ENCODE measurements around the gene KCNJ10.

The KCNJ10 gene

GRCh38 chr1:159999204-159999603 is 70.8 kb downstream of the KCNJ10 start:
- DNase-seq = no peak
- Histone ChIP-seq H3K4me3 (no peak overlapping the region), H3K4me1 (no peaks in the 10 kb centered on the region), H3K9me3 (no peaks in the 10 kb centered on the region), H3K27ac (no peak overlapping the region), H3K27me3 (no peaks in the 10 kb centered on the region), H3K36me3 (no peaks in the 10 kb centered on the region)
- TF ChIP-seq CTCF (IDR thresholded peaks at IDR 0.05) = no peak
- intact Hi-C loops (cut with DNase I; ENCODE audit: low total_unique reads) = no loop called here

- Histone ChIP-seq H3K4me1 (no peaks in the 10 kb centered on the region), H3K27ac (no peak overlapping the region)
- DNase-seq = no peak
These were observed 73.3 kb downstream of the KCNJ10 start for GRCh38 chr1:159996653-159997052.

GRCh38 chr1:159994896-159995295 is 75.1 kb downstream of the KCNJ10 start:
- intact Hi-C loops (cut with DNase I; ENCODE audit: low total_unique reads) = no loop called here
- Histone ChIP-seq H3K36me3 (no peaks in the 10 kb centered on the region), H3K27ac (no peak overlapping the region), H3K9me3 (no peaks in the 10 kb centered on the region), H3K4me1 (no peaks in the 10 kb centered on the region), H3K4me3 (no peak overlapping the region), H3K27me3 (peaks cover 0 to 2% of the 10 kb centered on the region in 2 donors)
- no peak for TF ChIP-seq CTCF (IDR thresholded peaks at IDR 0.05)
- no peak for DNase-seq

More at GRCh38 chr1:159996653-159997052, 73.3 kb downstream of the KCNJ10 start:
- H3K36me3 ChIP-seq = no peaks in the 10 kb centered on the region
- no peak overlapping the region for H3K4me3 ChIP-seq
- intact Hi-C loops (cut with DNase I; ENCODE audit: low total_unique reads) = no loop called here
- no peak for TF ChIP-seq CTCF (IDR thresholded peaks at IDR 0.05)
- no peaks in the 10 kb centered on the region for H3K9me3 ChIP-seq
- no peaks in the 10 kb centered on the region for H3K27me3 ChIP-seq

- Histone ChIP-seq H3K4me3 (no peak overlapping the region), H3K27me3 (peaks cover 0 to 3% of the 10 kb centered on the region in 2 donors), H3K27ac (no peak overlapping the region), H3K9me3 (no peaks in the 10 kb centered on the region), H3K36me3 (no peaks in the 10 kb centered on the region), H3K4me1 (no peaks in the 10 kb centered on the region)
- no peak for DNase-seq
- no peak for TF ChIP-seq CTCF (IDR thresholded peaks at IDR 0.05)
- intact Hi-C loops (cut with DNase I; ENCODE audit: low total_unique reads) = no loop called here
These were observed 76.0 kb downstream of the KCNJ10 start for GRCh38 chr1:159993911-159994310.

- H3K9me3 ChIP-seq = no peaks in the 10 kb centered on the region
- no peak for DNase-seq
- H3K36me3 ChIP-seq = no peaks in the 10 kb centered on the region
- H3K4me1 ChIP-seq = no peaks in the 10 kb centered on the region
- H3K4me3 ChIP-seq = no peak overlapping the region
- intact Hi-C loops (cut with DNase I; ENCODE audit: low total_unique reads) = no loop called here
- no peak overlapping the region for H3K27ac ChIP-seq
- no peak for TF ChIP-seq CTCF (IDR thresholded peaks at IDR 0.05)
- H3K27me3 ChIP-seq = peaks cover 0 to 7% of the 10 kb centered on the region in 2 donors
These were observed 77.8 kb downstream of the KCNJ10 start for GRCh38 chr1:159992161-159992560.

GRCh38 chr1:159991513-159991912 is 78.4 kb downstream of the KCNJ10 start:
- no peak for TF ChIP-seq CTCF (IDR thresholded peaks at IDR 0.05)
- Histone ChIP-seq H3K9me3 (no peaks in the 10 kb centered on the region), H3K27me3 (peaks cover 0 to 7% of the 10 kb centered on the region in 2 donors), H3K27ac (no peak overlapping the region), H3K4me1 (no peaks in the 10 kb centered on the region), H3K4me3 (no peak overlapping the region), H3K36me3 (no peaks in the 10 kb centered on the region)
- no peak for DNase-seq
- intact Hi-C loops (cut with DNase I; ENCODE audit: low total_unique reads) = no loop called here

All from tibial artery (tissue), 4 donors.